H1 (cell line): ENCODE data around the gene ATAD5. TPM values are rescaled to one million over a fixed set of nuclear protein-coding genes. Genes with fewer than 3 reads are reported as not detected.

Experiments
- CTCF ChIA-PET: fragments of 300-600 bp; sonication (Branson Sonifier 250); formaldehyde crosslinking; loops from one replicate; lab custom pipeline; 2021; ENCODE audit not compliant: partially characterized antibody; lab: Charles Lee
- POLR2A ChIA-PET: fragments of 300-600 bp; sonication (Branson Sonifier 250); formaldehyde crosslinking; loops from one replicate; lab custom pipeline; 2021; ENCODE audit warnings: inconsistent platforms; ENCODE audit not compliant: partially characterized antibody; lab: Charles Lee
- DNase-seq, 2 experiments: peaks; one replicate each; pipeline versions ENCODE4 v3.0.0 to v3.0.0-alpha.2; 2010 to 2022; ENCODE audit warnings: low spot score in 2 of 2, low read depth in 1 of 2, mixed read lengths in 1 of 2
- FAIRE-seq: peaks from 2 replicates; lab custom pipeline; 2011; peaks lifted over from hg19 to GRCh38; lab: Jason Lieb, UNC
- H2AFZ ChIP-seq: 2 replicates; pipeline ENCODE4 v1.8.1; 2012; ENCODE audit warnings: low read length, inconsistent platforms
- H2AK5ac ChIP-seq: 2 replicates; pipeline ENCODE4 v1.6.1; 2013; ENCODE audit warnings: low read depth, low read length
- H2BK120ac ChIP-seq: replicated peaks from 2 replicates; pipeline ENCODE3; 2013; ENCODE audit warnings: low read depth, low read length, inconsistent platforms
- H2BK12ac ChIP-seq: 2 replicates; pipeline ENCODE4 v1.6.1; 2013; ENCODE audit warnings: low read depth, low read length
- H2BK15ac ChIP-seq: 2 replicates; pipeline ENCODE4 v1.6.1; 2013; ENCODE audit warnings: low read length
- H2BK20ac ChIP-seq: 2 replicates; pipeline ENCODE4 v1.6.1; 2013; ENCODE audit warnings: low read length
- H2BK5ac ChIP-seq: 2 replicates; pipeline ENCODE4 v1.6.1; 2013; ENCODE audit warnings: low read depth, low read length
- H3K14ac ChIP-seq: 2 replicates; pipeline ENCODE4 v1.6.1; 2013; ENCODE audit warnings: inconsistent platforms; ENCODE audit not compliant: insufficient read length
- H3K18ac ChIP-seq: 2 replicates; pipeline ENCODE4 v1.6.1; 2013; ENCODE audit warnings: low read length; ENCODE audit errors: extremely low read depth
- H3K23ac ChIP-seq: 2 replicates; pipeline ENCODE4 v1.6.1; 2013; ENCODE audit warnings: inconsistent platforms; ENCODE audit not compliant: insufficient read length
- H3K23me2 ChIP-seq: 2 replicates; pipeline ENCODE4 v1.6.1; 2013; ENCODE audit warnings: low read depth, low read length
- H3K27ac ChIP-seq: 2 replicates; pipeline ENCODE4 v1.6.1; 2011; ENCODE audit warnings: low read depth, low read length, inconsistent platforms
- H3K27me3 ChIP-seq, 4 experiments: replicated peaks in 1 of 4; 1 replicate in 1 of 4; 2 replicates in 3 of 4; pipeline versions ENCODE4 v1.6.1 to v1.8.1; 2011 to 2013; ENCODE audit warnings: low read length in 3 of 4, mild to moderate bottlenecking in 3 of 4, inconsistent platforms in 2 of 4, mixed read lengths in 2 of 4, moderate library complexity in 1 of 4; ENCODE audit not compliant: control insufficient read depth in 3 of 4, insufficient read depth in 3 of 4; ENCODE audit errors: extremely low read depth in 1 of 4
- H3K36me3 ChIP-seq, 4 experiments: 2 replicates each; pipeline versions ENCODE4 v1.6.1 to v1.8.1; 2011 to 2013; ENCODE audit warnings: mild to moderate bottlenecking in 4 of 4, low read length in 3 of 4, moderate library complexity in 2 of 4, control low read depth in 1 of 4, inconsistent platforms in 1 of 4; ENCODE audit not compliant: insufficient read depth in 4 of 4, control insufficient read depth in 2 of 4
- H3K4ac ChIP-seq: replicated peaks from 2 replicates; pipeline ENCODE3; 2013; ENCODE audit warnings: low read length, low read depth, mixed read lengths, inconsistent platforms; ENCODE audit not compliant: insufficient read length
- H3K4me1 ChIP-seq, 4 experiments: replicated peaks in 1 of 4; 1 replicate in 1 of 4; 2 replicates in 3 of 4; pipeline versions ENCODE4 v1.6.1 to v1.8.1; 2011 to 2013; ENCODE audit warnings: low read length in 3 of 4, inconsistent platforms in 2 of 4, mixed read lengths in 1 of 4; ENCODE audit not compliant: insufficient read depth in 4 of 4, control insufficient read depth in 3 of 4
- H3K4me2 ChIP-seq, 2 experiments: 2 replicates each; pipeline versions ENCODE4 v1.6.1 to v1.8.1; 2011 to 2013; ENCODE audit warnings: low read depth in 2 of 2, low read length in 2 of 2, control low read depth in 1 of 2, inconsistent platforms in 1 of 2, mild to moderate bottlenecking in 1 of 2; ENCODE audit not compliant: insufficient read depth in 1 of 2
- H3K4me3 ChIP-seq, 4 experiments: fragments of 200-600, 300-600 bp in 1 of 4; sonication (generic), shearing (Covaris generic), sonication (Bioruptor Twin) in 1 of 4; 2 replicates each; pipeline versions ENCODE4 v1.5.1 to v1.8.1; 2011 to 2016; ENCODE audit warnings: low read length in 4 of 4, low read depth in 3 of 4, control low read depth in 2 of 4, inconsistent platforms in 2 of 4, mild to moderate bottlenecking in 2 of 4, mixed read lengths in 1 of 4, moderate library complexity in 1 of 4; ENCODE audit not compliant: insufficient read depth in 2 of 4; ENCODE audit errors: extremely low read depth in 1 of 4
- H3K56ac ChIP-seq: replicated peaks from 2 replicates; pipeline ENCODE3; 2013; ENCODE audit warnings: low read depth, mild to moderate bottlenecking, mixed read lengths, low read length, inconsistent platforms; ENCODE audit not compliant: insufficient read length
- H3K79me1 ChIP-seq: 2 replicates; pipeline ENCODE4 v1.6.1; 2013; ENCODE audit warnings: low read depth, low read length, control low read depth
- H3K79me2 ChIP-seq, 2 experiments: 2 replicates each; pipeline versions ENCODE4 v1.6.1 to v1.8.1; 2012 to 2013; ENCODE audit warnings: low read length in 2 of 2, mild to moderate bottlenecking in 2 of 2, inconsistent platforms in 1 of 2; ENCODE audit not compliant: insufficient read depth in 2 of 2, control insufficient read depth in 1 of 2
- H3K9ac ChIP-seq, 4 experiments: replicated peaks in 1 of 4; 1 replicate in 1 of 4; 2 replicates in 3 of 4; pipeline versions ENCODE4 v1.6.1 to v1.8.1; 2011 to 2013; ENCODE audit warnings: low read depth in 3 of 4, low read length in 3 of 4, control low read depth in 2 of 4, mild to moderate bottlenecking in 2 of 4, moderate library complexity in 2 of 4, inconsistent platforms in 1 of 4; ENCODE audit errors: extremely low read depth in 1 of 4
- H3K9me3 ChIP-seq, 2 experiments: 2 replicates each; pipeline versions ENCODE4 v1.6.1 to v1.8.1; 2012 to 2013; ENCODE audit warnings: mild to moderate bottlenecking in 2 of 2, moderate library complexity in 2 of 2, control low read depth in 1 of 2, inconsistent platforms in 1 of 2, low read depth in 1 of 2, low read length in 1 of 2, mixed read lengths in 1 of 2; ENCODE audit not compliant: insufficient read depth in 2 of 2
- H4K20me1 ChIP-seq, 2 experiments: replicated peaks in 1 of 2; 2 replicates each; pipeline versions ENCODE3 to v1.8.1; 2011 to 2013; ENCODE audit warnings: inconsistent platforms in 2 of 2, low read length in 2 of 2, mild to moderate bottlenecking in 1 of 2; ENCODE audit not compliant: insufficient read depth in 2 of 2, control insufficient read depth in 1 of 2
- H4K5ac ChIP-seq: 2 replicates; pipeline ENCODE4 v1.6.1; 2013; ENCODE audit warnings: low read length, low read depth, mixed read lengths, inconsistent platforms; ENCODE audit not compliant: insufficient read length
- H4K8ac ChIP-seq: 2 replicates; pipeline ENCODE4 v1.8.0; 2013; ENCODE audit warnings: mild to moderate bottlenecking, moderate library complexity, low read length, inconsistent platforms; ENCODE audit not compliant: insufficient read depth; ENCODE audit errors: extremely low read depth
- H4K91ac ChIP-seq: replicated peaks from 2 replicates; pipeline ENCODE3; 2013; ENCODE audit warnings: low read length, mixed read lengths, inconsistent platforms; ENCODE audit not compliant: insufficient read length
- BRCA1 ChIP-seq: IDR thresholded peaks from 2 replicates; pipeline ENCODE4 v1.6.1; 2012; ENCODE audit warnings: low read depth, low read length, improper control_type of control experiment
- CBX8 ChIP-seq: fragments of 300-800, 300-1000 bp; sonication (generic); IDR thresholded peaks from 2 replicates; pipeline ENCODE4 v1.7.1; 2016; ENCODE audit warnings: low read depth, low read length, borderline replicate concordance
- EGR1 ChIP-seq: IDR thresholded peaks from 2 replicates; pipeline ENCODE4 v1.6.1; 2011; ENCODE audit warnings: low read depth, low read length, borderline replicate concordance
- KDM4A ChIP-seq: IDR thresholded peaks from one replicate; pipeline ENCODE4 v1.7.1; 2012; ENCODE audit warnings: low read depth, mild to moderate bottlenecking, moderate library complexity, low read length, inconsistent platforms; ENCODE audit not compliant: severe bottlenecking
- KDM5A ChIP-seq: fragments of 200-600 bp; IDR thresholded peaks from 2 replicates; pipeline ENCODE4 v1.7.1; 2012; ENCODE audit warnings: mild to moderate bottlenecking, low read length, inconsistent platforms, mixed read lengths
- RAD21 ChIP-seq, 2 experiments: IDR thresholded peaks in 1 of 2; conservative IDR thresholded peaks in 1 of 2; 2 replicates each; pipeline ENCODE4 v1.6.1; 2011; ENCODE audit warnings: low read depth in 2 of 2, low read length in 2 of 2, improper control_type of control experiment in 1 of 2, inconsistent platforms in 1 of 2, mild to moderate bottlenecking in 1 of 2, moderate library complexity in 1 of 2
- RBBP5 ChIP-seq: IDR thresholded peaks from 2 replicates; pipeline ENCODE4 v1.7.1; 2012; ENCODE audit warnings: low read depth, mild to moderate bottlenecking, inconsistent platforms, low read length, moderate library complexity, borderline replicate concordance
- RNF2 ChIP-seq: fragments of 200-900, 300-1000 bp; sonication (generic); IDR thresholded peaks from 2 replicates; pipeline ENCODE4 v1.7.1; 2016; ENCODE audit warnings: borderline replicate concordance, low read depth, mild to moderate bottlenecking, antibody characterized with exemption, low read length; ENCODE audit not compliant: poor library complexity, severe bottlenecking; ENCODE audit errors: missing control alignments
- SIX5 ChIP-seq: IDR thresholded peaks from 2 replicates; pipeline ENCODE4 v1.6.1; 2011; ENCODE audit warnings: mild to moderate bottlenecking, low read depth, low read length
- SP4 ChIP-seq: IDR thresholded peaks from 2 replicates; pipeline ENCODE4 v1.6.1; 2012; ENCODE audit warnings: low read length, inconsistent platforms
- ZNF274 ChIP-seq: IDR thresholded peaks from 2 replicates; pipeline ENCODE4 v1.7.0; 2012; ENCODE audit warnings: low read length, borderline replicate concordance; ENCODE audit errors: extremely low read depth
- WGBS, 2 experiments: shearing (Covaris generic) in 1 of 2; methylation state at CpG; one replicate each; pipeline versions ENCODE4 v1.1.6 to v1.1.7; 2013 to 2015; ENCODE audit warnings: low lambda C conversion rate in 2 of 2, mixed read lengths in 2 of 2, inconsistent platforms in 1 of 2, low coverage in 1 of 2, missing lambda C conversion rate in 1 of 2; ENCODE audit not compliant: insufficient replicate concordance in 2 of 2, insufficient coverage in 1 of 2, insufficient read length in 1 of 2; ENCODE audit errors: extremely low coverage in 1 of 2, missing lambda C conversion rate in 1 of 2; 5-methylcytosine and 5-hydroxymethylcytosine counted together
- polyA plus RNA-seq, 7 experiments: library from polyadenylated mRNA; depleted of rRNA in 3 of 7; stranded (reverse) in 5 of 7; unstranded in 2 of 7; fragments of >200 nt in 5 of 7; fragments of 200-250 nt in 2 of 7; gene quantifications; 1 replicate in 5 of 7; 2 replicates in 1 of 7; 4 replicates in 1 of 7; pipeline versions ENCODE4 v1.2.1 to v1.2.3, GENCODE V29; 2011 to 2013; ENCODE audit warnings: missing spikeins in 2 of 7, mixed read lengths in 2 of 7
- total RNA-seq: library from RNA; stranded (reverse); fragmentation: NEBNext Ultra II Directional; extraction: Animal tissue kit (Norgen Biotek cat#: 25700); gene quantifications from 2 replicates; pipeline ENCODE4 v1.2.1, GENCODE V29; 2021
- TF ChIP-seq, protein P1 (sequence below): IDR thresholded peaks from 2 replicates; pipeline ENCODE4 v1.6.1; 2012; ENCODE audit warnings: inconsistent platforms

Gene ATAD5
- total and polyA plus RNA-seq, 2 of the 8 experiments (the other 6 are each of a cell fraction or from before 2014, with no cell fraction given): 3.5 to 30.0 TPM

DNA sequence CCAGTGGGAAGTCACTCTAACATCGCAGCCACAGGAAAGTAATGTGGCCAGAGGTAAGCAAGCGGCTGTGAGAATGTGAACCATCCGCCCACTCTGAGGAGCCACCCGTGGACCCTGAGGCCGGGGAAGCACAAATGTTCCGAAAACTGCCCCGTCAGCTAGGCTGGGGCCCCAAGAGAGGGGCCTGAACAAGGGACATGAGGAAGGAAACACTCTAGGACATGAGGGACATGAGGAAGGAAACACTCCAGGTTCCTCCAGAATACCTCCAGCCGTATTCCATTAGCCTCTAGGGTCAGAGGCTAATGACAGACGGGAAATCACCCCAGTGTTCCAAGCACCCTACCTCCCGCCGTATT, 74.0 kb downstream of the ATAD5 start:
- H3K18ac ChIP-seq: no peak overlapping the region; the same call in 1 of the 2 replicates
- H3K27ac ChIP-seq: peak overlapping the region; percentile 27; the same call in 1 of the 2 replicates
- peaks cover 0 to 7% (median 0%) of the 10 kb centered on the region in 4 experiments; a peak in 1 of 8 replicates for H3K36me3 ChIP-seq
- H2BK12ac ChIP-seq: no peak overlapping the region
- POLR2A ChIA-PET: interaction anchor here (1.1 to 1.3 kb wide), 2 partner anchors 74 to 81 kb away, joined by 3 read pairs; partner anchors contain the start of genes ATAD5 and CRLF3
- no peak overlapping the region for H3K14ac ChIP-seq
- DNase-seq (no peak), FAIRE-seq (no peak)
- H3K79me2 ChIP-seq: peaks cover 0 to 5% of the 10 kb centered on the region in 2 experiments; a peak in 2 of 4 replicates
- H3K9me3 ChIP-seq: no peaks in the 10 kb centered on the region
- no peaks in the 10 kb centered on the region for H4K20me1 ChIP-seq
- H4K5ac ChIP-seq: no peak overlapping the region
- CTCF ChIA-PET: interaction anchor here (0.6 to 0.7 kb wide), 3 partner anchors 19 to 309 kb away, joined by 3 to 6 read pairs (median 3); no protein-coding TSS in a partner anchor
- no peak overlapping the region for H2AK5ac ChIP-seq
- peak overlapping the region; percentile 63 to 89 (median 70) for H3K9ac ChIP-seq
- no peaks in the 10 kb centered on the region; a peak in 1 of 7 replicates for H3K4me1 ChIP-seq
- H3K4me3 ChIP-seq: peak overlapping the region; percentile 93 to 97 (median 94)
- H4K91ac ChIP-seq: no peak overlapping the region
- H3K4me2 ChIP-seq: peak overlapping the region; percentile 81 to 88
- H3K23ac ChIP-seq: no peak overlapping the region
- peak overlapping the region; percentile 81; the same call in 1 of the 2 replicates for H2AFZ ChIP-seq
- H2BK120ac ChIP-seq: no peak overlapping the region
- no peaks in the 10 kb centered on the region for H3K79me1 ChIP-seq
- no peak overlapping the region for H3K56ac ChIP-seq
- H2BK15ac ChIP-seq: no peak overlapping the region
- 10% methylated on average over 9 of the region's 11 CpGs; no CpG with 5 or more reads in 1 of the 2 experiments for whole genome bisulfite sequencing, 2 experiments
- peaks cover 10% of the 10 kb centered on the region; the same call in 1 of the 2 replicates for H3K23me2 ChIP-seq
- H2BK5ac ChIP-seq: no peak overlapping the region
- H3K27me3 ChIP-seq: no peaks in the 10 kb centered on the region
- no peak overlapping the region; the same call in 1 of the 2 replicates for H4K8ac ChIP-seq
- H3K4ac ChIP-seq: no peak overlapping the region
- H2BK20ac ChIP-seq: no peak overlapping the region
- TF ChIP-seq CBX8 (no peak), SP4 (no peak), RNF2 (no peak), RAD21 (IDR thresholded peaks at IDR 0.05 in 1 of 2, conservative IDR thresholded peaks at IDR 0.05 in 1 of 2; ENCODE audit: low read depth in 2 of 2, low read length in 2 of 2) (no peak), KDM5A (no peak), SIX5 (no peak), BRCA1 (no peak), EGR1 (no peak), RBBP5 (no peak), ZNF274 (no peak), KDM4A (no peak)
- TF ChIP-seq, protein P1, sequence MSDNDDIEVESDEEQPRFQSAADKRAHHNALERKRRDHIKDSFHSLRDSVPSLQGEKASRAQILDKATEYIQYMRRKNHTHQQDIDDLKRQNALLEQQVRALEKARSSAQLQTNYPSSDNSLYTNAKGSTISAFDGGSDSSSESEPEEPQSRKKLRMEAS: no peak
